Epithelial cell of prostate (primary cell): ENCODE results near the gene BCHE.

Experiments
- DNase-seq: peaks from one replicate; pipeline ENCODE4 v3.0.0-alpha.2; 2011; ENCODE audit warnings: low read depth, low spot score
- H3K27ac ChIP-seq: fragments of 450-650 bp; 2 replicates; pipeline ENCODE4 v1.5.1; 2017; ENCODE audit warnings: mild to moderate bottlenecking

BCHE gene

DNA sequence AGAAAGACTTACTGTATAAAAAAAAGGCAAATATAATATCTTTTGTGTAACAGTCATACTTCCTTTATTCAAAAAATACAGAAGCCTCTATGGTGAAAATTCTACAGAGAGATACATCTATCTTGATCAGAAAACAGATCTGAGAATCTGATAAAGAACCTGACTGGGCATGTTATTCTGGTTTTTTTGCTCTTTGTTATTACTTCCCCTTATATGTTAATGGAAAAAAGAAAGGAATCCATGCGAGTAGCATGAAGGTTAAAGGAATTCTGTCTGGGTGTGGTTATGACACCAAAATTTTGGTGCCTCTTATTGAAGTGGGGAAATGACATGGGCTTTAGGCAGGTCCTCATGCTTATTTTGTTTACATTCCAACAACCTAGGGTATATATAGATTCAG lies 81.7 kb downstream of the BCHE start:
- no peak overlapping the region for H3K27ac ChIP-seq
- DNase-seq: no peak

DNA sequence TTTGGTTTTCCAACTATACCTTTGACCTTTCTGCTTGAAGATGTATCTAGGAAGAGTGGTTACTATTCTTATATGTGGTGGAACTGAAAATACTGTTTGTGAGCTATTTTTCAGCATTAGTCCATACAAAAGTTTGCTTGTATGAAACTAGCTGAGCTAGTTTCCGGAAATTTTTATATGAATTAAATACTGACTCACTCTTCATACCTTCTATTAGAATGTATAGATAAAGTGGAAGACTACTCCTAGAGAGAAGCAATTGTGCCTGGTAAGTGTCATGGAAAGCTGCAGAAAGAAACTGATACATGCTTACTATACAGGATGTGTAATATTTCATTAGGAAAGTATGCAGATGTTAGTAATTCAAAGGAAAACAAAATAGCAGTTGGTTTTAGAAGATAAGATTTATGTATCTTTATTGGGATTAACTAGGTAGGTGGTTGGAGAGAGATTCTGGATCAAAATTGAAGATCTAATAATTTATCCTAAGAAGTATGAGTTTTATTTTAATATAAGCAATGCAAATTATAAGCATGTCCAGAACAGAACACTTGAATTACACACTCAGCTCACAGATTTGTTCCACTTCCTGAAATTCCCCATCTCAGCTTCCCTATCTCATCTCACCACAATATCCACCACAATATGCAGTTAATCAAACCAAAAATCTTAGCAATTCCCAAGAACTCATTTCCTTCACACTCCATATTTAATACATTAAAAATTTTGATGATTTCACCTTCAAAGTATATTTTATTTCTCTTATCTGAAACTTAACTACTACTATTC lies 82.8 kb downstream of the BCHE start:
- H3K27ac ChIP-seq: peak overlapping the region; percentile 38
- no peak for DNase-seq

DNA sequence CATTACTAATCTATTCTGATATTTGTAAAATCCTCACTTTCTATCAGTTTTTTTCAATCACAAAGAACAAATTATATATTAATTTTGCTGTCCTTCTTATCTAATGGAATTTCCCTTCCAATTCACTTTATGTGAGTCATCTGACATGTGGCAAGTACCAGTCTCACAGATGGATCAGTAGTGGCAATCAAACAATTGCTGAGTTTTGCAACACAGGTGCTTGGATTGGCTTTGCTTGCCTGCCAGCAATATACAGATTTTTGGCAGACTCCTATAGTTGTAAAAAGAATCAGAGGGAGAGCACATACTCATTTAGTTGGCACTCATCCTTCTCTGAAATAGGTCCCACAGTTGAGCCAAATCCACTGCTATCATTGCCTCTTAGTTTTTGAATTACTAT lies 83.7 kb downstream of the BCHE start:
- H3K27ac ChIP-seq: peak overlapping the region; percentile 38

DNA sequence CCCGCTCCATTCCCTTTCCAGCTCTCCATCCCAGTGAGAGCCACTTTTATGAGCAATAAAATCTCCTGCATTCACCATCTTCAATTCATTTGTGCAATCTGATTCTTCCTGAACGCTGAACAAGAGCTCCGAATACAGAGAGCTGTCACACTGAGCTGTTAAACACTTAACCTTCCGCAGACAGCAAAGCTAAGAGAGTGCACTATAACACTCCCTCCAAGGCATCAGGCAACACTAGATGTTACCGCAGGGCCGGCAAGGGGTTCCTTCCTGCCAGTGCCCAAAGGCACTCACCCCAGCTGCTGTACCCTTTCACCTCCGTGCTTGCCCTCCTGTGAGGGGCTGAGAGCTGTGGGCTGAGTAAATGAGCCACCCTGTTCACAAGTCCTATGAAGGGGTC lies 85.6 kb downstream of the BCHE start:
- H3K27ac ChIP-seq: no peak overlapping the region
- no peak for DNase-seq

More for the DNA sequence above, 83.7 kb downstream of the BCHE start:
- peak; percentile 39 for DNase-seq

GRCh38 chr3:165749821-165750220 lies 87.4 kb downstream of the BCHE start:
- no peak overlapping the region for H3K27ac ChIP-seq
- DNase-seq: no peak

DNA sequence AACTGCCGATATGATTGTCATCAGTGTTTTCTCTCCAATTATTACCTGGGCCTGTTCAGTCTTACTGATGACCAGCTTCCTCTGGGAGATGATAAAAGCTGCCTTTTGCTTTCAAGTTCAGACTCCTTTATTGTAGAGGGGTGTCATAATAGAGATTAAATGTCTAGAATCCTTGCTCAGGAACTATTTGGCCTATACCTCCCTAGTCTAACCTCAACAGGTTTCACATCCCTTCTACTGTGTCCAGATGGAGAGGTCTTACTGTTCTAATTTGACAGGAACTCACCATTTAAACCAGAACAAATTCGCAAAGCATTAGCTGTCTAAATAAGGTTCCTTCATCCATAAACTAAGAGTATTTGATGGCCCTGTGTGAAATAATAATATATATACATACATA lies 88.0 kb downstream of the BCHE start:
- DNase-seq: no peak
- H3K27ac ChIP-seq: no peak overlapping the region

- DNase-seq: no peak
- no peak overlapping the region for H3K27ac ChIP-seq
Measured at GRCh38 chr3:165748094-165748493, 89.1 kb downstream of the BCHE start.

DNA sequence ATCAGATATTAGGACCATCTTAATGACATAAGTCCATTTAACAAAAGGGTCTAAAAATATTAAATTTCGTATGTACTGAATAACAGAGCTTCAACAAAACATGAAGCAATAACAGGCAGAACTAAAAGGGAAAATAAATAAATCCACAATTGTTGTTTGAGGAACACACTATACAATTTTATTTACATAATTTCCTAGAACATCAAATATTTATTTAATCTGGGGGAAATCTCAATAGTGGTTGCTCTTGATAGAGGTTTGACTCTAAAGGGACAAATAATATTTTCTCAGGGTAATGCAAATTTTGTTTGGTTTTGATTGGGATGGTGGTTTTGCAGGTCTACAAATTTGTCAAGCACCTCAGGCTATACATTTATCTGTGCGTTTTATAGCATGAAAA lies 90.3 kb downstream of the BCHE start:
- no peak for DNase-seq
- H3K27ac ChIP-seq: no peak overlapping the region

GRCh38 chr3:165744025-165744424 lies 93.2 kb downstream of the BCHE start:
- DNase-seq: no peak
- no peak overlapping the region for H3K27ac ChIP-seq

GRCh38 chr3:165742351-165742750 lies 94.9 kb downstream of the BCHE start:
- H3K27ac ChIP-seq: no peak overlapping the region
- peak; percentile 22 for DNase-seq

DNA sequence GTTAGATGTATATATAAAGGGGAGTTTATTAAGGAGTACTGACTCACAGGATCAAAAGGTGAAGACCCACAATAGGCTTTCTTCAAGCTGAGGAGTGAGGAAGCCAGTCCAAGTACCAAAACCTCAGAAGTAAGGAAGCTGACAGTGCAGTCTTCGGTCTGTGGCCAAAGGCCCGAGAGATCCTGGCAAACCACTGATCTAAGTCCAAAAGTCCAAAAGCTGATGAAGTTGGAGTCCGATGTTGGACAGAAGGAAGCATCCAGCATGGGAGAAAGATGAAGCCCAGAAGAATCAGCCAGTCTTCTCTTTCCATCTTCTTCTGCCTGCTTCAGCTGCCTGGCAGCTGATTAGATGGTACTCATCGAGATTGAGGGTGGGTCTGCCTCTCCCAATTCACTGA lies 107.5 kb downstream of the BCHE start:
- no peak overlapping the region for H3K27ac ChIP-seq
- no peak for DNase-seq

GRCh38 chr3:165728924-165729323 lies 108.3 kb downstream of the BCHE start:
- no peak overlapping the region for H3K27ac ChIP-seq

DNA sequence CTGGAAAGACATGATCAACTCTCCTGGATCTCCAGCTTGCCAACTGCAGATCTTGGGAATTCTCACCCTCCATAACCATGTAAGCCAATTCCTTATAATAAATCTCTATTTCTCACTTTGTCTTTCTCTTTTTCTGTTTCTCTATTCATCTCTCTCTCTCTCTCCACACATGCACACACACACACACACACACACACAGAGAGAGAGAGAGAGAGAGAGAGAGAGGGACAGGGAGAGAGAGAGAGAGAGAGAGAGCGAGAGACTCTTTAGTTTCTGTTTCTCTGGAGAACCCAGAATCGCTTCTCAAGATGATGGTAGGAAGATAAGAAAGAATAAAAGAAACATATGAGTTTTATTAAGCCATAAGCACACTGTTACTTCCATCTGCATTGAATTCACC lies 111.9 kb downstream of the BCHE start:
- DNase-seq: no peak
- H3K27ac ChIP-seq: no peak overlapping the region

More at GRCh38 chr3:165728924-165729323, 108.3 kb downstream of the BCHE start:
- DNase-seq: no peak
